A549 (cell line): Measurements from ENCODE around the gene AMACR. TPM values are rescaled to one million over a fixed set of nuclear protein-coding genes. Genes with fewer than 3 reads are reported as not detected.

ENCODE experiments used
- ATAC-seq, 2 experiments: fragments of 200-7000 bp in 1 of 2; fragments of >200 bp in 1 of 2; cut with Nextera tagmentation in 1 of 2; cut with Tn5 transposase in 1 of 2; 3 replicates each; pipeline versions ENCODE4 v1.8.0 to v1.9.1; 2018 to 2020; ENCODE audit warnings: mild to moderate bottlenecking in 1 of 2, moderate library complexity in 1 of 2
- CTCF ChIA-PET: fragments of 300-600 bp; sonication (Branson Sonifier 250); formaldehyde crosslinking; extraction: SDS; loops from one replicate; lab custom pipeline; 2021; ENCODE audit warnings: antibody characterized with exemption, inconsistent platforms; lab: Yijun Ruan, JAX
- POLR2A ChIA-PET: fragments of 350-600 bp; formaldehyde crosslinking; extraction: SDS; loops from one replicate; lab custom pipeline; 2021; ENCODE audit warnings: antibody characterized with exemption, inconsistent platforms; lab: Yijun Ruan, JAX
- DNase-seq, 2 experiments: peaks; one replicate each; pipeline versions ENCODE4 v3.0.0 to v3.0.0-alpha.2; 2011 to 2016; ENCODE audit warnings: low read depth in 1 of 2, low spot score in 1 of 2
- FAIRE-seq: peaks from 2 replicates; lab custom pipeline; 2011; peaks lifted over from hg19 to GRCh38; lab: Jason Lieb, UNC
- H3K27ac ChIP-seq, 2 experiments: fragments of >200 bp; sonication (Bioruptor Twin); formaldehyde crosslinking; 3 replicates each; pipeline ENCODE4 v1.5.1; 2016 to 2017
- H3K4me1 ChIP-seq: fragments of >200 bp; sonication (Bioruptor Twin); formaldehyde crosslinking; 3 replicates; pipeline ENCODE4 v1.6.1; 2016
- H3K4me2 ChIP-seq: fragments of >200 bp; sonication (Bioruptor Twin); formaldehyde crosslinking; 3 replicates; pipeline ENCODE4 v1.6.1; 2016
- H3K4me3 ChIP-seq: fragments of >200 bp; sonication (Bioruptor Twin); formaldehyde crosslinking; 3 replicates; pipeline ENCODE4 v1.5.1; 2016
- H3K9me3 ChIP-seq: fragments of >200 bp; sonication (Bioruptor Twin); formaldehyde crosslinking; 3 replicates; pipeline ENCODE4 v1.6.1; 2016
- CBX2 ChIP-seq: fragments of 200-600 bp; sonication (generic); IDR thresholded peaks from 2 replicates; pipeline ENCODE4 v1.6.1; 2016; ENCODE audit warnings: low read depth, mild to moderate bottlenecking, borderline replicate concordance
- CEBPB ChIP-seq, 2 experiments: fragments of >200 bp in 1 of 2; sonication (Bioruptor Twin) in 1 of 2; formaldehyde crosslinking in 1 of 2; IDR thresholded peaks; 2 replicates each; pipeline ENCODE4 v1.6.1; 2012 to 2016
- CHD2 ChIP-seq: fragments of 150-350 bp; IDR thresholded peaks from 2 replicates; pipeline ENCODE4 v1.6.1; 2014; ENCODE audit warnings: low read length; ENCODE audit not compliant: partially characterized antibody
- CTCF ChIP-seq: fragments of >200 bp; sonication (Bioruptor Twin); formaldehyde crosslinking; IDR thresholded peaks from 3 replicates; pipeline ENCODE4 v1.5.1; 2016
- EHF ChIP-seq: fragments of 250-450 bp; sonication (Bioruptor Pico); IDR thresholded peaks from 2 replicates; pipeline ENCODE4 v1.5.0; 2020; ENCODE audit warnings: mild to moderate bottlenecking
- ELK1 ChIP-seq: fragments of 150-350 bp; IDR thresholded peaks from 2 replicates; pipeline ENCODE4 v1.6.1; 2014; ENCODE audit warnings: low read depth, mild to moderate bottlenecking, low read length
- EP300 ChIP-seq, 2 experiments: fragments of >200 bp; sonication (Bioruptor Twin); formaldehyde crosslinking; IDR thresholded peaks; 2 replicates in 1 of 2; 3 replicates in 1 of 2; pipeline ENCODE4 v1.6.1; 2016 to 2017
- ESRRA ChIP-seq: fragments of 150-350 bp; IDR thresholded peaks from 2 replicates; pipeline ENCODE4 v1.6.1; 2014; ENCODE audit warnings: mild to moderate bottlenecking, low read length, borderline replicate concordance
- FOXS1 ChIP-seq: fragments of 250-450 bp; sonication (Bioruptor Pico); IDR thresholded peaks from 2 replicates; pipeline ENCODE4 v1.5.0; 2020; ENCODE audit warnings: mild to moderate bottlenecking, moderate library complexity
- HOXB5 ChIP-seq: fragments of 250-450 bp; sonication (Bioruptor Pico); IDR thresholded peaks from 2 replicates; pipeline ENCODE4 v1.5.0; 2020; ENCODE audit warnings: mild to moderate bottlenecking, moderate library complexity
- KDM5A ChIP-seq: fragments of 200-600 bp; sonication (generic); IDR thresholded peaks from 2 replicates; pipeline ENCODE4 v1.6.1; 2016; ENCODE audit warnings: antibody characterized with exemption, mild to moderate bottlenecking
- MAX ChIP-seq: IDR thresholded peaks from 2 replicates; pipeline ENCODE4 v1.6.1; 2012
- PBX3 ChIP-seq: IDR thresholded peaks from 2 replicates; pipeline ENCODE4 v1.6.1; 2012
- PHF8 ChIP-seq: fragments of 200-600 bp; sonication (generic); IDR thresholded peaks from 2 replicates; pipeline ENCODE4 v1.6.1; 2016; ENCODE audit warnings: low read depth, mild to moderate bottlenecking, antibody characterized with exemption, moderate library complexity, borderline replicate concordance
- RARB ChIP-seq: fragments of 250-450 bp; sonication (Bioruptor Pico); IDR thresholded peaks from 2 replicates; pipeline ENCODE4 v1.8.0; 2021; ENCODE audit warnings: mild to moderate bottlenecking, moderate library complexity
- RCOR1 ChIP-seq: fragments of 150-350 bp; IDR thresholded peaks from 2 replicates; pipeline ENCODE4 v1.6.1; 2014; ENCODE audit warnings: antibody characterized with exemption, low read length, low read depth
- RFX5 ChIP-seq: fragments of 450-650 bp; IDR thresholded peaks from 2 replicates; pipeline ENCODE4 v1.7.1; 2014; ENCODE audit warnings: antibody characterized with exemption, mild to moderate bottlenecking, moderate library complexity
- USF2 ChIP-seq: fragments of 450-650 bp; IDR thresholded peaks from 2 replicates; pipeline ENCODE4 v1.6.1; 2014; ENCODE audit warnings: antibody characterized with exemption
- ZC3H11A ChIP-seq: fragments of 450-650 bp; IDR thresholded peaks from 2 replicates; pipeline ENCODE4 v1.6.1; 2014; ENCODE audit warnings: antibody characterized with exemption, mild to moderate bottlenecking
- ZFP36 ChIP-seq: fragments of 450-650 bp; IDR thresholded peaks from 2 replicates; pipeline ENCODE4 v1.6.1; 2014; ENCODE audit warnings: borderline replicate concordance; ENCODE audit not compliant: partially characterized antibody
- WGBS: methylation state at CpG from one replicate; pipeline ENCODE4 v1.1.6; 2017; ENCODE audit errors: missing lambda C conversion rate; 5-methylcytosine and 5-hydroxymethylcytosine counted together
- polyA plus RNA-seq, 4 experiments: library from polyadenylated mRNA; depleted of rRNA in 3 of 4; stranded (reverse); fragments of >200 nt; fragmentation: RNase III in 1 of 4; extraction: RNeasy Plus Mini Kit Qiagen cat#74134 plus additional on column Dnase treatment in 1 of 4; gene quantifications; 2 replicates in 3 of 4; 3 replicates in 1 of 4; pipeline ENCODE4 v1.2.3, GENCODE V29; 2011 to 2017

The AMACR gene
- polyA plus RNA-seq, 2 of the 4 experiments (the other 2 are of a cell fraction) = 21.1 to 30.1 TPM

- no peak overlapping the region for H3K27ac ChIP-seq
- CTCF ChIA-PET = interaction anchor here (1.3 to 1.4 kb wide), 2 partner anchors 9 to 43 kb away, joined by 3 to 4 read pairs; no protein-coding TSS in a partner anchor
- DNase-seq = no peak
- no peaks in the 10 kb centered on the region for H3K4me1 ChIP-seq
- H3K4me2 ChIP-seq = no peak overlapping the region
- POLR2A ChIA-PET = no interaction called here
- ATAC-seq = no peak
- H3K9me3 ChIP-seq = no peaks in the 10 kb centered on the region
- 23% methylated on average over 3 of the region's 3 CpGs for WGBS
- no peak overlapping the region for H3K4me3 ChIP-seq
- TF ChIP-seq USF2 (no peak), MAX (no peak), EP300 (IDR thresholded peaks at IDR 0.05) (no peak), EHF (CRISPR knock-in tag) (no peak)
- FAIRE-seq = no peak
These were observed 32.6 kb upstream of the AMACR start for GRCh38 chr5:34040472-34040871.

GRCh38 chr5:34039398-34040157, 31.7 kb upstream of the AMACR start:
- TF ChIP-seq FOXS1 (CRISPR knock-in tag) = no peak
- no peak for TF ChIP-seq HOXB5 (CRISPR knock-in tag)
- TF ChIP-seq CHD2 = no peak
- TF ChIP-seq CTCF = no peak
- no peak for TF ChIP-seq RFX5
- no peak for TF ChIP-seq CEBPB (IDR thresholded peaks at IDR 0.05)
- TF ChIP-seq ELK1 = no peak
- TF ChIP-seq ESRRA = no peak
- TF ChIP-seq CBX2 = no peak
- TF ChIP-seq RCOR1 = no peak
- no peak for TF ChIP-seq ZFP36
- no peak for TF ChIP-seq ZC3H11A
- no peak for TF ChIP-seq PHF8
- no peak for TF ChIP-seq RARB (CRISPR knock-in tag)
- TF ChIP-seq KDM5A = no peak
- TF ChIP-seq PBX3 = no peak
- DNase-seq = no peak
- POLR2A ChIA-PET = no interaction called here
- 67% methylated on average over 10 of the region's 10 CpGs for WGBS
- Histone ChIP-seq H3K4me1 (0 out of 3 replicates have a peak, but pooled peaks cover 2% of the 10 kb centered on the region), H3K27ac (no peak overlapping the region), H3K4me2 (no peak overlapping the region), H3K9me3 (no peaks in the 10 kb centered on the region), H3K4me3 (no peak overlapping the region)
- FAIRE-seq = no peak
- ATAC-seq = no peak
- CTCF ChIA-PET = interaction anchor here (1.3 to 1.4 kb wide), 2 partner anchors 10 to 43 kb away, joined by 3 to 4 read pairs; no protein-coding TSS in a partner anchor
